HG03442 (cell line): Measurements from ENCODE around the gene SRSF8.
"Not testable (repeated sequence)": the region's sequence is repeated elsewhere in the genome, so short reads cannot be mapped to it uniquely, and the experiment has no call there.

Experiments used
- ATAC-seq: cut with Tn5 transposase; IDR thresholded peaks from one replicate; pipeline ENCODE4 v1.9.1; 2021; ENCODE audit warnings: mild to moderate bottlenecking, moderate library complexity; ENCODE audit not compliant: unreplicated experiment

Gene SRSF8, protein sequence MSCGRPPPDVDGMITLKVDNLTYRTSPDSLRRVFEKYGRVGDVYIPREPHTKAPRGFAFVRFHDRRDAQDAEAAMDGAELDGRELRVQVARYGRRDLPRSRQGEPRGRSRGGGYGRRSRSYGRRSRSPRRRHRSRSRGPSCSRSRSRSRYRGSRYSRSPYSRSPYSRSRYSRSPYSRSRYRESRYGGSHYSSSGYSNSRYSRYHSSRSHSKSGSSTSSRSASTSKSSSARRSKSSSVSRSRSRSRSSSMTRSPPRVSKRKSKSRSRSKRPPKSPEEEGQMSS

DNA sequence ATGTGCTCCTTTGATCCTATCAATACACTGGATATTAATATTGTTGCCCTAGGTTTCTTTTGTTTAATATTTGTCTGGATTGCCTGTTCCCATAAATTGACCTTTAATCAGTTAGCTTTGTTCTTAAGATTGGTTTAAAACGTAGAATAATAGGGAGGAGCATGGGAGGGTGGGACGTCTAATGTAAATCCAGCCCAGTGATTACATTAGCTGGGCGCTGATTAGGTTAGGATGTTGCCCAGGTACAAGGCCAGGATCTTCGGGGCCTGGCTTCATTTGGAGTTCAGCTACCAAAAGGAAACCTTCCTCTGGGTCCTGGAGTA, at the start of gene SRSF8:
TSS of gene SRSF8 (plus strand) at position 204 of the 323 bp plus-strand sequence. CDS start 308 bp downstream, outside the sequence.
- peak; percentile 32 for ATAC-seq

DNA sequence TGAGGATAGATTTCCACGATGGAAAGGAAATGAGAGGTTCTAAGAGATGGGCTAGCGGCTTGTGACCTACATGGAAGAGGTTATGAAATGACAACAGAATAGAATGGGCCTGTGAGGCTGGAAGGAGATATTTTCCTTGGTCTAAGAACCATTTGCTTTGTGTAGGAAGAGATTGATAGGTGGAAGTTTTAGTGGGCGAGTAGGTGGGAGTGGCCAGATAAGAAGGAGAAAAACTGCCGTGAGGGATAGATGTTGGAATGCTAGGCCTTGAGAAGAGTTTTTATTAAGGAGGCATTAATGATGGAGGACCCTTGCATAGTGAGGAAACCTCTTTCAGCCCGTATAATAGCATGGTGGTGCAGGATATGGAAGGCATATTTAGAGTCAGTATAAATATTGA, 45.3 kb upstream of the SRSF8 start:
- not testable (repeated sequence) for ATAC-seq

DNA sequence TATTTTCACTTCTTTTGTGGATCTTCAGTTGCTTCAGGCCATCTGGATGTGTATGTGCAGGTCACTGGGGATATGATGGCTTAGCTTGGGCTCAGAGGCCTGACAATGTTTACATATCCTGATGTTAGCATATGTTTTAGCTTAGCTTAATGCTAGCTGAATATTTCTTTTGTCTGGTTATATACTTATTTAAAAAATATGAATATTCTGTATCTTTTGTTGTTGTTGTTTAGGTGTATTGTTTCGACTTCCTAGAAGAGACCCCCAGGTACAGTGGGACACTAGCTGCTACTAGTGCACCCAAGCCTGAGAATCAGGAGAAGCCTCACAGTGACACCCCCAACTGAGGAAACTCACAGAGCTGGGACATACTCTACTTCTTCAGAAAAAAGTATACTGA, 41.8 kb upstream of the SRSF8 start, which contains the start of gene KDM4E:
TSS of gene KDM4E (plus strand) at position 301 of the 400 bp plus-strand sequence. CDS start 300 bp downstream, outside the sequence.
- ATAC-seq: no peak

DNA sequence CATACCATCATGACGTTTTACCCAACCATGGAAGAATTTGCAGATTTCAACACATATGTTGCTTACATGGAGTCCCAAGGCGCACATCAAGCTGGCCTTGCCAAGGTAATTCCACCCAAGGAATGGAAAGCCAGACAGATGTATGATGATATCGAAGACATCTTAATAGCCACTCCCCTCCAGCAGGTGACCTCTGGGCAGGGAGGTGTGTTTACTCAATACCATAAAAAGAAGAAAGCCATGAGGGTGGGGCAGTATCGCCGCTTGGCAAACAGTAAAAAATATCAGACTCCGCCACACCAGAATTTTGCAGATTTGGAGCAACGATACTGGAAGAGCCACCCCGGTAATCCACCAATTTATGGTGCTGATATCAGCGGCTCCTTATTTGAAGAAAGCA, 41.1 kb upstream of the SRSF8 start:
- ATAC-seq: not testable (repeated sequence)

DNA sequence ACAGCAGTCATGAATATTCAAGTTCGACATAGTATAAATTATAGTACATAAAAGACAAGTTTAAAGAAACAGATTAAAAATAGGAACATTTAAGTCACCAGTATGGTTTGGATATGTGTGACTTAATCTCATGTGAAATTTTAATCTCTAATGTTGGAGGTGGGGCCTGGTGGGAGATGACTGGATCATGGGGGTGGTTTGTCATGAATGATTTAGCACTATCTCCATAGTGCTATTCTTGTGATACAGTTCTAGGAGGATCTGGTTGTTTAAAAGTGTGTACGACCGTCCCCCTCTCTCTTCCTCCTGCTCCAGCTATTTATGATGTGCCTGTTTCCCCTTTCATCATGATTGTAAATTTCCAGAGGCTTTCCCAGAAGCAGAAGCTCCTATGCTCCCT, 38.4 kb upstream of the SRSF8 start:
- ATAC-seq: no peak

DNA sequence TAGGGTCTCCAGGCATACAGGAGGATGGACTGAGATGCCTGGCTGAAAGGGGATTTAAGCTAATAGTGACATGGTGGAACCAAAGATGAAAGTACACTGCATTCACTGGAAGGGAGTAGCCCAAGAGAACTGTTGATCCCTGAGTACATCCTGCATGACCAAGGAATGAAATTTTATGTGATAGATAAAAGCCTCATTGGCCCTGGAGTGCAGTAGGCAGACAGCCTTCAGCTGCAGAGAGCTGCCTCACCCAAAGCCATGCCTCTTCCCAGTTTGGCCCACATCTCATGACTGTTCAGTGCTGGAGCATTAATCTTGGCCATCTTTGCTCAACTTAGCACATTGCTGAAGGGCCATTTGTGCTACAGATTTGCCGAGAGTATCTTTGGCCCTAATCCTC, 33.7 kb upstream of the SRSF8 start:
- no peak for ATAC-seq

DNA sequence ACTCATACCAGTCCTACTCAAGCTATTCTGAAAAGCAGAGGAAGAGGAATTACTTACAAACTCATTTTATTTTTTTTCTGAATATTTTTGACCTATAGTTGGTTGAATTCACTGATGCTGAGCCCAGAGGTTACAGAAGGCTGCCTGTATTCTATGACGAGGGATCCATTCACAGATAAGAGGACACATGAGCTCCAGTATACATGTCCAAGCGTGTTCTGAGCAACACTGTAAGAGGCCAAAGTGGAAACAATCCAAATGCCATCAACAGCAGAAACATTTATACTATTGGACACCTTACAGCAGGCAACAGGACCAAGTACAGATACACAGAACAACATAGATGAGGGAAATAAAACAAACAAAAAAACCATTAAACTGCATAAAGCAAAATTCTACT, 31.4 kb upstream of the SRSF8 start:
- ATAC-seq: no peak

DNA sequence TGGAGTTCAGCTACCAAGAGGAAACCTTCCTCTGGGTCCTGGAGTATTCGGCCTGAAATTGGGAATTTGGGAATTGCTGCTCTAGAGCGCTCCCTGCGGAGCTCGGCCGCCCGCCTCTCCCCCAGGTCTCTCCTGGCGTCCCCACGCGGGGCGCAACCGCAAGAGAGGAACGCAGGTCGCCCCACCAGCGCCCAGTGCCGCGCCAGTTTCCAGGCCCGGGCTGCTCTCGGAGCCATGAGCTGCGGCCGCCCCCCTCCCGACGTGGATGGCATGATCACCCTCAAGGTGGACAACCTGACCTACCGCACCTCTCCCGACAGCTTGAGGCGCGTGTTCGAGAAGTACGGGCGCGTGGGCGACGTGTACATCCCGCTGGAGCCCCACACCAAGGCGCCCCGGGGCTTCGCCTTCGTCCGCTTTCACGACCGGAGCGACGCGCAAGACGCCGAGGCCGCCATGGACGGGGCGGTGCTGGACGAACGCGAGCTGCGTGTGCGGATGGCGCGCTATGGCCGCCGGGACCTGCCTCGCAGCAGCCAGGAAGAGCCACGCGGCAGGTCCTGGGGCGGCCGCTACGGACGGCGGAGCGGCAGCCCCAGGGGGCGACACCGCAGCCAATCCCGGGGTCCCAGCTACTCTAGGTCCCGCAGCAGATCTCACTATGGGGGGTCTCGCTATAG, 29.2 kb upstream of the SRSF8 start:
- not testable (repeated sequence) for ATAC-seq

DNA sequence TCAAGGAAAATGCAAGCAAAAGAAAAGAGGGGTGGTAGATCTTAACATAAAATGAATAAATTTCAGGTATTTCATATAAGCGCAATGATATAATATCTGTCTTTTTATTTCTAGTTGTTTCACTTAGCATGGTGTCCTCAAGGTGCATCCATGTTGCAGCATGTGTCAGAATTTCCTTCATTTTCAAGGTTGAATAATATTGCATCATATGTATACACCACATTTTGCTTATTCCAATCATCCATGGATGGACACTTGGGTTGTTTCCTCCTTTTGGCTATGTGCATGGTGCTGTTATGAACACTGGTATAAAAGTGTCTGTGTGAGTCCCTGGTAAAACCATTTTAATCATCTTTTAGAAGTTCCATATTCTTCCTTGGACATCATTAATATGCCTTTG, 24.5 kb upstream of the SRSF8 start:
- no peak for ATAC-seq

DNA sequence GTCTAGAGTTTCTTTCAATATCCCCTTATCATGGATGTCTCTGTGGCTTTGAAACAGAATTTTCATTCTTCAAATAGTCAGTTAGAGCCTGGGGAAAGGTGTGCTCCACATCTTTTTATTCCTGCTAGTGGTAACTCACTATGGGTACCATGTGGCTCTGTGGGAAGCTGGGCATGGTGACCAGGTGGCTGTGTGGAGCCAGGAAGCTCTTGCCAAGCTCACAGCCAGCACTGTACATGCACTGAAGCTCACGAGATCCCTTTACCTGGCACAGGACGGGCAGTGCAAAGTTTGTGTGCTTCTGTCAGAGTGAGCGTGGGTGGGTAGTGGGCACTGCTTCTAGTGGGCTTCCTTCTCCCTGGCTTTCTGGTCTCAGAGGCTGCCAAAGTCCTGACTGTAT, 23.8 kb upstream of the SRSF8 start:
- no peak for ATAC-seq

DNA sequence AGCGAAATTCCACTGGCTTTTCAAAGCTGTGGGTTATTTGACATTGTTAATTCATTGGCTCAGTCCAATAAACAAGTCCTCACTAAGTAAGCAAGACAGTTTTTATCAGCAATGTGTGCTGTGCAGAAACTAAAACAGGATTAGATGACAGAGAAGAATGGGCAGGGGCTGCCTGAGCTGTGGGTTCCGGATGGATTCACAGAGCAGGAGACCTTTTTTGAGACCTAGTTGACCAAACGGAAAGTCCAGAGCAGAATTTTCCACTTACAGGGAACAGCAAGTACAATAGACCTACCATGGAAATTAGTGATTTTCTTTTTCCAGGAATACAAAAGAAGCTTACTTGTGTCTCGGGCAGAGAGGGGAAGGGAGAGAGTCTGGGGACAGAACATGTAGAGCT, 22.7 kb upstream of the SRSF8 start:
- ATAC-seq: no peak

DNA sequence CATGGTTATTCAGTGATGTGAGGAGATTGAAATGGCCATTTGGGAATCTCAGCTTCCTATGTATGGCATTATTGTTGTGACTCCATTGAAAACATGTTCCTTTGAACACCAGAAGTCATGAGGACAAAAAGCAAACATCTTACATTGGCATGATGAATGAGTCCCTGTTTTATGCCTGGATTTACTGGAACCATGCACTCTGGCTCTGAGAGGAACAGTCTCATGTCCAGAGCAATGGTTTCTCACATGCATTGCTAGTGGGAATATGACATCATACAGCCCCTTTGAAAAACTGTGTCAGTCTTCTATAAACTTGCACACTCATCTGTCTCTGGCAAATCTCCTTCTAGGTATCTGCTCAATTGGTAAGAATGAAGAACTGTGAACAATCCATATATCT, 20.9 kb upstream of the SRSF8 start:
- no peak for ATAC-seq

DNA sequence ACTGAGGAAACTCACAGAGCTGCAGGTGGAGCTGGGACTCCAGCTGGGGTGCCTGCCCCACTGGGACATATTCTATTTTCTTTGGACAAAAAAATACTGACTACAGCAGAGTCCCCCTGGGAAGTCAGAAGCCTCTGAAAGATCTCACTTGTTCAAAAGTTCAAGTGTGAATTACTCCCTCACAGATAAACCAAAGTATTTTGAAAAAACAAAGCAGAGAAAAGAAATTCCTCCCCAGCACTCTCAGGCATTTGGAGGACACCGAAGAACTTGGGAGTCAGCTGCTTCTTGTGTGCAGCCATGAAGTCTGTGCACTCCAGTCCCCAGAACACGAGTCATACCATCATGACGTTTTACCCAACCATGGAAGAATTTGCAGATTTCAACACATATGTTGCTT, 17.6 kb upstream of the SRSF8 start, which contains the start of gene KDM4F:
TSS of gene KDM4F (plus strand) at position 301 of the 400 bp plus-strand sequence.
- ATAC-seq: not testable (repeated sequence)

DNA sequence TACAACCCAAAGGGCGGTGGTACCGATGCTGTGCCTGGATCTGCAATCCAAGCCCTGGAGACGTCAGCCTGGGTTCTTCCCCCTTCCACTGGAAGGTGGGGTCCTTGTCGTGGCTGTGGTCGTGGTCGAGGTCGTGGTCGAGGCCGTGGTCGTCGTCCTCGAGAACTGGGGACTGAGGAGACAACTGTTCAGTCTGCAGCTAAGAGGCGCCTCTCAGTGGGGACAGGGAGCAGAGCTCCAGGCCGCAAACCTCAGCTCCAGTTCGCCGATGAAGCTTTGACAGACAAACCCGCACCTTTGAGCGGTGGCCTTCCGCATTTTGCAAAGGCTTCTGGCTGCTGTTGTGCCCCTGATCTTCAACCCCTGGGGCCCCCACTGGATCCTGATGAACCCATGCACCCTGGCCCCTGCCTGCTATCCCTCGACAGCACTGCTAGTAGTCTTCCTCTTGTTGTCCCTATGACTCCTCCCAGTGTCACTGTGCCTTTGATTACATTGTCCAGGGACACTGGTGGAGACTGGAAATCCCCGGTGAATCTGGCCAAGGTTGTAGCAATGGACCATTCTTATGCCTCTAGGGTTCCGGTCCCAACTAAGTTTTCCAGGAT, 16.0 kb upstream of the SRSF8 start:
- ATAC-seq: no peak

DNA sequence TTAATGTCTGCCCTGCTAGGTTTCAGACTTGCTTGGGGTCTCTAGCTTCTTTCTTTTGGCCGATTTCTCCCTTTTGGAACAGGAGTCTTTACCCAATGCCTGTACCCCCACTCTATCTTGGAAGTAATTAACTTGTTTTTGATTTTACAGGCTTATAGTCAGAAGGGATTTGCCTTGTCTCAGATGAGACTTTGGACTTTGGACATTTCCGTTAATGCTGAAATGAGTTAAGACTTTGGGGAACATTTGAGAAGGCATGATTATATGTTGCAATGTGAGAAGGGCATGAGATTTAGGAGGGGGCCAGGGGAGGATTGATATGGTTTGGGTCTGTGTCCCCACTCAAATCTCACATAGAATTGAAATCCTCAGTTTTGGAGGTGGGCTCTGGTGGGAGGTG, 12.4 kb upstream of the SRSF8 start:
- no peak for ATAC-seq

DNA sequence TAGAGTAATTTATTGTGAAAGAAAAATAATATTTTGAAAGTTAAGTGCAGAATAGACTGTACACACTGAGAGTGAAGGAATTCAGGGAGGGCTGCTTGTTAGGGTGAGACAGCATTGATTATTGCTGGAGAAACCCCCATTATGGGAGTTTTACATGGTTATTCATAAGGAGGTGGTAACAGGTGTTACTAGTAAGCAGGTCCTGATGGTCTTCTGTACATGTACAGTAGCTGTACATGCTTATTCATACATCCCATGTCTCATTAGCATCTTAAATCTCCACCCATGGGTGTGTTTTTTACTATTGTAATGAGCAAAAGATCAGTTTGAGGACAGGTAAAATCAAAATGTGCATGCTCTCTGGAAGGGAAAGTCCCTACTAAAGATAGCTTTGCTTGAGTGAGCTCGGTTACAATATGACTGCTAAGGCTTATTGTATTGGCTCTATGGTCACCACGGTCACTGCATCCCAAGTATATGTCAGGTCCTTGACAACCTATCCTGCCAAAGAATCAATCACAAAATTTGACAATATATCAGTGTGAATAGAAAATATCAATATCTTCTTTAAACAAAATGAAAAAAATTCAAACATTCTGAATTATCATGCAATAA, 11.3 kb upstream of the SRSF8 start:
- peak; percentile 99 for ATAC-seq

DNA sequence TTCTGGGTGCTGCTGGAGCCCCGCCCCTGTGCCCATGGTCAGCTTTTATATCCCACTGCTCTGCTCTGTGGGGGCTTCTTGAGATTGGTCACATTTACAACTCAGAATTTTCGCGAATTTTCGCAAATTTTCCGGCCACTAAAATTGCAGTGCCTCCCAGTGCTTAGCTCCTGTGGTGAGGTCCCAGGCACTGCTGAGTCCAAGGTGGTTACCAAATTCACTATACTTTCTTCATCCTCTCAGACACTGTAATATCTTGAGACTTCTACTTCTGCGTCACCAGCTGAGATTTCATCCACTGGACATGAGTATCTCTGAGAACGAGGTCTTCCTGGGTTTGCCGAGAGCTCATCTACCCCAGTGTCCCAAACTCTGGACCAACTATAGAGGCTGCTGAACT, 8.8 kb upstream of the SRSF8 start:
- no peak for ATAC-seq

DNA sequence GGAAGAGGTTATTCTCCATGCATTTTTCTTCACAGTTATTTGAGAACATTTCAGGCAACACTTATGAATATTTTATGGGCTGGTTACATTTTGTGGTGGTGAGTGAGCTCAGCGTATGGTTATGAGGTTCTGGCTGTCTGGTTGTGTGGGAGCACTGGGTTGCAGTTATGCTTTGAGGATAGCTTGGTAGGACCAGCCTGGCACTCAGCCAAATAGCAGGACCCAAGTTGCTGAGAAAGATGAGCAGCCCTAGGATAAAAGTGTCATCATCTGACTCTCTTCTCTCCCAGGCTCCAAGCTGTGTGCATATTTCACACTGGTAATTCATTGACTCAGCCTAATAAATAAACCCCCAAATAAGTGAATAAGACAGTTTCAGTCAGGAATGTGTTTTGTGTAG, 8.1 kb upstream of the SRSF8 start:
- ATAC-seq: no peak

DNA sequence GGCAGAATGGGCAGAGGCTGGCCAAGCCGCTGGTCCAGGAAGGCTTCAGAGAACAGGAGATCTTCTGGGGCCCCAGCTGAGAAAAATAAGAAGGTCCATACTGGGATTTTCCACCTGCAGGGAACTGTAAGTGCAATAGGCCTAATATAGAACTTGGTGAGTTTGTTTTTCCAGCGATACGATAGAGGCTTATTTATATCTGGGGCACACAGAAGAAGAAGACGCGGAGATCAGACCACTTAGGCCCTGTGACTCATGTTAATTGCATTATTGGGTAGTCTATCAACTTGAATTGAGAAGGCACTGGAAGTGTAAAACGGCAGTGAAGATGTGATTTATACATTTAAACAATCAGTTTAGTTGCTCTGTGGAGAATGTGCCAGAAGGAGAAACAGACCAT, 7.7 kb upstream of the SRSF8 start:
- ATAC-seq: no peak

DNA sequence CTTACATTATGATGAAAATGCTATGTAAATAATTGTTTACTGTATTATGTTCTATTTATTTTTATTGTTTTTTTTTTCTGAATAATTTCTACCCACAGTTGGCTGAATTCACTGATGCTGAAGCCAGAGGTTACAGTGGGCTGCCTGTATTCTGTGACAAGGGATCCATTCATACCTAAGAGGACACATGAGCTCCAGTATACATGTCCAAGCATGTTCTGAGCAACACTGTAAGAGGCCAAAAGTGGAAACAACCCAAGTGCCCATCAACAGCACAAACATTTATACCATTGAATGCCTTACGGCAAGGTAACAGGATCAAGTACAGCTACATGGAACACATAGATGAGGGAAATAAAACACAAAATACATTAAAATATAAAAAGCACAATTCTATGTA, 1.4 kb upstream of the SRSF8 start:
- ATAC-seq: no peak

DNA sequence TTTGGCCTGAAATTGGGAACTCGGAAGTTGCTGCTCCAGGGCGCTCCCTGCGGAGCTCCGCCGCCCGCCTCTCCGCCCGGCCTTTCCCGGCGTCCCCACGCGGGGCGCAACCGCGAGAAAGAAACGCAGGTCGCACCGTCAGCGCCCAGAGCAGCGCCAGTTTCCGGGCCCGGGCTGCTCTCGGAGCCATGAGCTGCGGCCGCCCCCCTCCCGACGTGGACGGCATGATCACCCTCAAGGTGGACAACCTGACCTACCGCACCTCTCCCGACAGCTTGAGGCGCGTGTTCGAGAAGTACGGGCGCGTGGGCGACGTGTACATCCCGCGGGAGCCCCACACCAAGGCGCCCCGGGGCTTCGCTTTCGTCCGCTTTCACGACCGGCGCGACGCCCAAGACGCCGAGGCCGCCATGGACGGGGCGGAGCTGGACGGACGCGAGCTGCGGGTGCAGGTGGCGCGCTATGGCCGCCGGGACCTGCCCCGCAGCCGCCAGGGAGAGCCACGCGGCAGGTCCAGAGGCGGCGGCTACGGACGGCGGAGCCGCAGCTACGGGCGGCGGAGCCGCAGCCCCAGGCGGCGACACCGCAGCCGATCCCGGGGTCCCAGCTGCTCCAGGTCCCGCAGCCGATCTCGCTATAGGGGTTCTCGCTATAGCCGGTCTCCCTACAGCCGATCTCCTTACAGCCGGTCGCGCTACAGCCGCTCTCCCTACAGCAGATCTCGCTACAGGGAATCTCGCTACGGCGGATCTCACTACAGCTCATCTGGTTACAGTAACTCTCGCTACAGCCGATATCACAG, 521 bp downstream of the SRSF8 start:
- peak; percentile 58 for ATAC-seq
